SHP77 (cell line): Measurements from ENCODE around the gene C4orf33.
A peak's percentile ranks its signal among the peaks of the same experiment; 100 is the strongest.
"Not testable (repeated sequence)": the region's sequence is repeated elsewhere in the genome, so short reads cannot be mapped to it uniquely, and the experiment has no call there.

Experiments used
- DNase-seq, 2 experiments: peaks; one replicate each; lab custom pipeline; 2025; lab: John Stamatoyannopoulos, UW

The C4orf33 gene, protein sequence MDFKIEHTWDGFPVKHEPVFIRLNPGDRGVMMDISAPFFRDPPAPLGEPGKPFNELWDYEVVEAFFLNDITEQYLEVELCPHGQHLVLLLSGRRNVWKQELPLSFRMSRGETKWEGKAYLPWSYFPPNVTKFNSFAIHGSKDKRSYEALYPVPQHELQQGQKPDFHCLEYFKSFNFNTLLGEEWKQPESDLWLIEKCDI

DNA sequence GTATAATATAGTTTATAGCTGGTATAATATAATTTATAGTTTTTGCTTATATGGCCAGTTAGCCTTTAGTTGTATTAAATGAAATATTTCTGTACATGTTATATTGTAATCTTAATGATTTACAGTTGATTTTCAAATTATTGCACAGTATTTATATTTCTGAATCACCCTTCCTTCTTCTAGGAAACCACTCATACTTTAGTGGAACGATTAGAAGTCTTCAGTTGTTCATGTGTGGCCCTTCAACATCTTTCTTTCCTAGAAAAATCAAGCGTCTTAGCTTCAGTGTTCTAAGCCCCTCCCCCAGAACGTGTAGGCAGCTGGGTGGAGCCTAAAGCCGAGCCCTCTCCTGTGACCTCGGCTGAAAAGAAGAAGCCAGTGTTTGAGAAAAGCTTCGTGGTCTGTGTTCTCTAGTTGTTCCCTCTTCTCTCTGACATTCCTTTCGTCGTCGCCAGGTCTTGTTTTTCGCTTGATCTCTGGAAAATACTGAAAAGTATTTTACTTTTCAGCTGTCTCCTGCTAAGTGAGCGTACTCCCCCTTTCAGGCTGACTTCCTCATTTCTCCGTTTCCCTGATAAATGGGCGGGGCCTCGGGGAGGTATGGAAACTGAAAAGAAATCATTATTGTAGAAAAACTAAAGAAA lies at the start of gene C4orf33:
Gene C4orf33 (plus strand): TSS at position 342 of the 644 bp plus-strand sequence. CDS start 6,459 bp downstream, outside the sequence.
- peak; percentile 17 to 59 for DNase-seq

DNA sequence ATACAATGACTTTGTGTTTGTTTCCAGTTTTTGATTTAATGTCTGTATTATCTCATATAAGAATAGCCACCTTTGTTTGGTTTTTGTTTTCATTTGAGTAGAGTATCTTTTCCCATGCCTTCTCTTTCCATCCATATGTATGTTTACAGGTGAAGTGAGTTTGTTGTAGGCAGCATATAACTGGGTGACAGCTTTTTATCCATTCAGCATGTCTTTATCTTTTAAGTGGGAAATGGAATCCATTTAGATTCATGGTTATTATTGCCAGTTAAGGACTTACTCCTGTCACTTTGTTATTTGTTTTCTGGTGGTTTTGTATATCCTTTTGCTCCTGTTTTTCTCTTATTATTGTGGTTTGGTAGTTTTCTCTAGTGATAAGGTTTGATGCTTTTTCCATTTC lies 36.9 kb upstream of the C4orf33 start:
- DNase-seq: no peak

DNA sequence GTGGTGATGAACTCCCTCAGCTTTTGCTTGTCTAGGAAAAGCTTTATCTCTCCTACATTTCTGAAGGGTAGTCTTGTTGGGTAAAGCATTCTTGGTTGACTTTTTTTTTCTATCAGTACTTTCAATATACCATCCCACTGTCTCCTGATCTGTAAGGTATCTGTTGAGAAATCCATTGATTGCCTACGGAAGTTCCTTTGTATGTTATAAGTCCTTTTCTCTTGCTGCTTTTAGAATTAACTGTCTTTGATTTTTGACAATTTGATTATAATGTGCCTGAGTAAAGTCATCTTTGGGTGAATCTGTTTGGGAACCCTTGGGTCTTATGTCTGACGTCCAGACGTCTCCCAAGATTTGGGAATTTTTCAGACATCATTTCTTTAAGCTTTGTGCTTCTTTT lies 33.4 kb upstream of the C4orf33 start:
- no peak for DNase-seq

DNA sequence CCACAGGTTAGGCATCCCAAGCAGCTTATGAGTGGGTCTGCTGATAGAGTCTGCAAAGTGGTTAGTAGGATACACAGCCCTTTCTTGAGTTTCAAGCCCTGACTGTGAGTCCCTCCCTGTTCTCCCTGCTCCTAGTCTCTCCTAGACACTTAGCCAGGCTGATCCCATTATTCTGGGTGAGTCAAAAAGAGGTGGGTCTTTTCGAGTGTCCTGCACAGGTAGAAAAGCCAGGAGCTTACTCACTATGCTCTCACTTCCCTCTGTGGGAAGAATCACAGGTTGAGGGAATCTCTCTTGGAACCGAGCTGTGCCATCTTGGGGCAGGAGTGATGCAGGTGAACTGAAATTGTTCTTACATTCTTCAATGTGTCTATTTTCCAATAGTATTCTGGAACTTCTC lies 32.3 kb upstream of the C4orf33 start:
- no peak for DNase-seq

DNA sequence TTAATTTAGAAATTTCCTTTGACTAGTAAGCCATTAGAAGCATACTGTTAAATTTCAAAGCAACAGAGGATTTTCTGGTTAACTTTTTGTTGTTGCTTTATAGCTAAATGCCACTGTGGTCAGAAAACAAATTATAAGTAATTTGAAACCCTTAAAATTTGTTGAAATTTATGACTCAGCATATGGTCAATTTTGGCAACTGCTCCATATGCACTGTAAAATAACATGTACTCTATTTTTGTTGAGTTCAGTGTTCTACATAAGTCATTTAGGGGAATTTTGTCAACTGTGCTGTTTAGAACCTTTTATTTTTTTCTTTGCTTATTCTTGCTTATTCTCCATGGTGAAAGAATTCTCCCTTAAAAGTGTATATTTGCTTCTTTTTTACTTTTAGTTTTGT lies 31.2 kb upstream of the C4orf33 start:
- no peak for DNase-seq

DNA sequence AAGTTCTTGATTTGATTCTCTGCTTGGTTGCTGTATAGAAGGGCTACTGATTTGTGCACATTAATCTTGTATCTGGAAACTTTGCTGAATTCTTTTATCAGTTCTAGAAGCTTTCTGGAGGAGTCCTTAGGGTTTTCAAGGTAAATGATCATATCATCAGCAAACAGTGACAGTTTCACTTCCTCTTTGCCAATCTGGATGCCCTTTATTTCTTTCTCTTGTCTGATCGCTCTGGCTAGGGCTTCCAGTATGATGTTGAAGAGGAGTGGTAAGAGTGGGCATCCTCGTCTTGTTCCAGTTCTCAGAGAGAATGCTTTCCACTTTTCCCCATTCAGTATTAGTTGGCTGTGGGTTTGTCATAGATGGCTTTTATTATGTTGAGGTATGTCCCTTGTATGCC lies 26.4 kb upstream of the C4orf33 start:
- DNase-seq: not testable (repeated sequence)

DNA sequence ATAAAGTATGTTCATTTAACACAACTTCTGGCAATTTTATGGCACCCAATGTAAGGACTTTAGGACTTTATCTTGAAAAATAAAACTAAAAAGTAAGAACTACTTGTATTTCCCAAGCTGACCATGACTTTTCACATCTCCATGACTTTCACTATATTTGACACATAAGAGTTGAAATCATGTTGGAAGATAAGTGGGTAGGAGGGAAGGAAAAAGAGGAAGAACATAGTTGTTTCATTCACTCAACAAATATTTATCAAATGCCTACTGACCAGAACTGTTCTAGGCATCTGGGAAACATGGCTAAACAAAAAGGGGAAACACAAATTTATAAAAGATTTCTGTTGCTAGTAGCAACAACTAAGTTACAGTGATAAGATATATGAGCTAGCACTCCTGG lies 18.6 kb upstream of the C4orf33 start:
- no peak for DNase-seq

DNA sequence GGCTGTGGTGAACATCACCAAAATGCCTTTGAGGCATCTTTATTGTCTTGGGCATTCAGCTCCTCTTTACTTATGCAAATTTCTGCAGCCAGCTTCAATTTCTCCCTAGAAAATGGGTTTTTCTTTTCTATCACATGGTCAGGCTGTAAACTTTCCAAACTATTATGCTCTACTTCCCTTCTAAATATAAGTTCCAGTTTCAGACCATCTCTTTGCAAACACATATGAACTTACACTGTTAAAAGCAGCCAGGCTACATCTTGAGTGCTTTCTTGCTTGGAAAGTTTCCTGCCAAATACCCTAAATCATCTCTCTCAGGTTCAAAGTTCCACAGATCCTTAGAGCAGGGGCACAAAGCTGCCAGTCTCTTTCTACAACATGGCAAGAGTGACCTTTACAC lies 15.8 kb upstream of the C4orf33 start:
- no peak for DNase-seq

DNA sequence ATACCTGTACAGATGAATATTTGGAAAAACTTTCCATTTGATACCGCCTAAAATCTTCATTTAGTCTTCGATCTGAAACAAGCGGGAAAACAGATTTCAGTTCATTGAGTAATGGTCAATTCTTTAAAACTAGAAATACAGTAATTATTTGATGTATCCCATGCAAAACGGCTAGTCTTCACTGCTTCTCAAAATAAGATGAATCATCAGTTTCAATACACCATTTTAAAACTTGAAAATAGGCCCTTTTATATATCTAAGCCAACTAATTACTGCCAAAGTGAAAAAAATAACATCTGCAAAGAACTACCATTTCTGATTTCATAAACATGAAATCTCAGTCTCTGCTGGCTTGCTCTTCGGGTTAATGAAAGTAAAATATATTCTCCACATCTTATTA lies 13.7 kb upstream of the C4orf33 start:
- DNase-seq: no peak

DNA sequence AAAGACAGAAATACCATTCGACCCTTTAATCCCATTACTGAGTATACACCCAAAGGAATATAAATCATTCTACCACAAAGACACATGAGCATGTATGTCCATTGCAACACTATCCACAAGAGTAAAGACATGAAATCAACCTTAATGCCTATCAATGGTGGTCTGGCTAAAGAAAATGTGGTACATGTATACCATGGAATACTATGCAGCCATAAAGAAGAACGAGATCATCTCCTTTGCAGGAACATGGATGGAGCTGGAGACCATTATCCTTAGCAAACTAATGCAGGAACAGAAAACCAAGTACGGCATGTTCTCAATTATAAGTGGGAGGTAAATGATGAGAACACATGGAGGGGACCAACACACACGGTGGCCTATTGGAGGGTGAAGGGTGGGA lies 10.5 kb upstream of the C4orf33 start:
- no peak for DNase-seq

DNA sequence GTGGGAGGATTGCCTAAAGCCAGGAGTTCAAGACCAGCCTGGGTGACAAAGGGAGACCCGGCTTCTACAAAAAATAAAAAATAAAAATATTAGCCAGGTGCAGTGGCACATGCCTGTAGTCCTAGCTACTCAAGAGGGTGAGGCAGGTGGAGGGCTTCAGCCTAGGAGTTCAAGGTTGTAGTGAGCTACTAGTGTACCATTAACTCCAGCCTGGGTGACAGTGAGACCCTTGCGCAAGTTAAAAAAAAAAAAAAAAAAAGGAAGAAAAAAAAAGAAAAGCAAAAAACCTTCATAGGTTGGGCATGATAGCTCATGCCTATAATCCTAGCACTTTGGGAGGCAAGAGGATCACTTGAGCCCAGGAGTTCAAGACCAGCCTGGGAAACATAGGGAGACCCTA lies 8.4 kb upstream of the C4orf33 start:
- DNase-seq: no peak

DNA sequence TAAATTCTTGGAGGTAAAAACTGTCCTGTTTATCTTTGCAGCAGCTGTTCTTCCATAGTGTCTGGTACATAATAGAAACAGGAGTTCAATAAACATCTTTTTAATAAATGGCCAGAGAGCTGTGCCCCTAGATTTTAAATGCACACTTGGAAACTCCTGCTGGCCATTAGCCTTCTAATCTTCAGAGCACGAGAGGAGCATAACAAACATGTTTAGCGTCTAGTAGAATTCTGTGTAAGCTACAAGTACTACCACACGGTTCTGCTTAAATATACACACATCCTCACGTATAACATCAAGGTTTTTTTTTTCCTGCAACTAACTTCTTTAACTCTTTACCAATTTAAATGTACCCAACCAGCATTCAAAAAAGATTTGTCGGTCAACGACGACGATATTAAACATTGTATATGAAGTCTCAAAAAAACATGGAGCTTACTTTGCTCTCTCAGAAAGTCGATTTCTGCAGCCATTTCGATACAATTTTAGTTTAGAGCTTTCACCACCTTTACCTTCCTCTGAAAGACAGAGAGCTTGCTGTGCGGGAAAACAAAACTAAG lies 3.2 kb upstream of the C4orf33 start:
- no peak for DNase-seq

DNA sequence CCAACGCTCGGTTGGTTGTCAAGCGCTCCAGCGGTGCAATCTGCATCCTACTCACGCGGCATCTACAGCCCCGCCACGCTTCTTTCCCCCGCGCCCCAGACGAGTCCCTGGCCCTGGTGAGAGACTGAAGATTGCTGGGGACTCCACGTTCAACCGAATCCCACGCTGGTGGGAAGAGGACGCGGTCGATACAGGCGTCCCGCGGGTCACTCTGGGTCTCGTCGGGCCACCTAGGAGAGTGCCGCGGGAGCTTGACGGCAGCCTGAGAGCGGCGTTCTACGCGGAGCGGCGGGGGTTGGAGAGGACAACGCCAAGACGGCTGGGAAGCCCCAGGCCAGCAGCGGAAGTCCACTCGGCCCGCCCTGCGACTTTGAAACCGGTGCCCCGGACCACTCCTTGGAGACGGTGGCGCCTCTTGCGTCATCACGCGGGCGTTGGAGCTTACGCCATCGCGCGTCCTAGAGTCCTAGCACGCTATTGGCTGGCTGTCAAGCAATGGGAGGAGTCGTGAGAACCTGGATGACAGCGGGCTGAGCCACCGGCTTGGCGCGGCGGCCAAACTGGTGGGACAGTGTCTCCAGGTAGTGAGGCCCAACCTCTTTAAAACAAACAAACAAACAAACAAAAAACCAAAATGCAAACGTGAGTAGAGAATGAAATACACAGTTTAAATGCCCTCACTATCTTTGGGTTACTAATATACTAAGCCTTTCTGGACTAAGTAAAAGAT lies 2.6 kb upstream of the C4orf33 start, which contains the start of gene SCLT1:
Gene SCLT1 (minus strand): TSS at position 349 of the 730 bp plus-strand sequence. CDS start 436 bp downstream, outside the sequence.
- peak; percentile 89 to 92 for DNase-seq

DNA sequence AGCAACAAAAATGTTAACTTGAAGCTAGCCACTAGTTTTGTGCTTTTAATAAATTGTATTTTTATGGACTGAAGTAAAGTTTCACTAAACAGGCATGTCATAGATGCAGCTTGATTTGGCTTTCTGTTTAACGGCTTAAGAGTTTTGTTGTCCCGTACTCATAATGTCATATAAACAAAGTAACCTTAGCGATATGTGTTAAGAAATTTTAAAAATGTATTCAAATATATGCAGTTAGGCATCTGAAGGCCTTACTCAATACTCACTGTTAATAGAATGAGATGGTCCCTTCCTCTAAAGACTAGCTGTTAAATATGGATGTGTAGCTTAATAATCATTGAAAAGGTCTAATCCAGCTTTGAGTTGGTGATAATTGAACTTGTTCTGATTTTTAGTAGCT lies 1.6 kb upstream of the C4orf33 start:
- DNase-seq: no peak

DNA sequence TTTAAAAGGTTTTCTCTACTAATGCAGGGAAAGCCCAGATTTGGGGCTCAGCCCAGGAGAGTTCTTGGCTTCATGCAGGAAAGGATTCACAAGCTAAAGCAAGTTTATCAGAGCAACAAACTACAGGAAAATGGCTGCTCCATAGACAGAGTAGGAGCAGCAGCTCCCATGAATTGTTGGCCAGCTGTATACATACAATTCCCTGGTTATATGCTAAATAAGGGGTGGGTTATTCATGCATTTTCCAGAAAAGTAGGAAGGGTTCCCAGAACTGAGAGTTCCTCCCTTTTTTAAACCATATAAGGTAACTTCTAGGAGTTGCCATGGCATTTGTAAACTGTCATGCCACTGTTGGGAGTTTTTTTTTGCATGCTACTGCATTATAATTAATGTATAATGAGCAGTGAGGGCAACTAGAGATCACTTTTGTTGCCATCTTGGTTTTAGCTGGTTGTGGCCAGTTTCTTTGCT lies 2.6 kb downstream of the C4orf33 start:
- no peak for DNase-seq

DNA sequence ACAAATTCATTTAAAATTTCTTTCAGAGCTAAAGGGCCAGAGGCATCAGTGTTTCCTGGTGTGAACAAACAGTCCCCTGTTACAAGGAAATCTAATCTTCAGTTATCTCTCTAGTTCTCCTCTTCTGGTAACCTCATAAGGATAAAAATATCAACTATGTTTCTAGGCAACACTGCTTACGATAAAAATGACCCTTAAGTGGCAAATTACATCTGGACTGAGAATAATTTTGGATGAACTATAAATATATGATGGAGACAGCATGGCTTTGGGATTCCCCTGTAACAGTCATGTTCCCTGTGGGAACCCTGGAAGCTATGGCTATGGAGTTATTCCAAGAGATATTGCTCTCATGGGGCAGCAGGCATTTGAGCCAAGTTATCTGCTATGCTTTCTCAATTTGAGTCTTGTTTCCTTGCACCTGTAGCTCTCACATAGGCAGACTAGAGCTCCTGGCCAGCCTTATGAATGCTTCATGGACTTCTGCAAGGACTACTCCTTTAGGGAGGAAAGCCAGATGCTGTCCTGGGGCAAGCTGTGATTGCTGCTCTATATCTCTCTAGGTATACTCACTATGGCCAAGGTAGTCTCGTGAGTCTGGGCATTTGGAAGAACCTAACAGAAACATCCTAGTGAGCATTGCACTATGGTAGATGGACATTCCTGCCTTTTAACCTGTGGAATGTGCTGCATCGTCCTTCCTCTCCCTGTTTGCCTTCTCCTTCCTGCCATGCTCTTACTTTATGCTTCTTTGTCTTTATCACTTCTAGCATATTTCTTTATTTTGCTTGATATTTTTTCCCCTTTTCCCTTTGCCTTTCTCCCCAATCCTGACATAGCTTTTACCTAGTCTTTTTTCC lies 14.2 kb downstream of the C4orf33 start:
- DNase-seq: no peak

DNA sequence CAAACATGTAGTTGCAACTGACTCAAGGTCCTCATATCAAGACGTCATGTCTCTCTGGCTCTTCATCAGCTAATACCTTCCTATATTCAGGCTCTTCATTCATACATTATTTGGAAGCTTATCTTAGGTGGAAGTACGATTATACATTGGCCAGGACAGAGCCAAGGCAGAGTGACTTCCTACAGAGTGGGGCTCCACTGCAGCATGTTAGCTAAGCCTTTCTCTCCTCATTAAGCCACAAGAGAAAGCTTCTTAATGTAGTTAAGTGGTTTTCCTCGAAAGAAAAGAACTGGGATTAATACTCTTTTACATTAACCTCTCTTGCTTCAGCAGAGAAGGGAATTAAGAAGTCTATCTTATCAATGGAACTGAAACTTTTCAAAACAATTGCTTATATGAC lies 15.0 kb downstream of the C4orf33 start:
- DNase-seq: no peak

DNA sequence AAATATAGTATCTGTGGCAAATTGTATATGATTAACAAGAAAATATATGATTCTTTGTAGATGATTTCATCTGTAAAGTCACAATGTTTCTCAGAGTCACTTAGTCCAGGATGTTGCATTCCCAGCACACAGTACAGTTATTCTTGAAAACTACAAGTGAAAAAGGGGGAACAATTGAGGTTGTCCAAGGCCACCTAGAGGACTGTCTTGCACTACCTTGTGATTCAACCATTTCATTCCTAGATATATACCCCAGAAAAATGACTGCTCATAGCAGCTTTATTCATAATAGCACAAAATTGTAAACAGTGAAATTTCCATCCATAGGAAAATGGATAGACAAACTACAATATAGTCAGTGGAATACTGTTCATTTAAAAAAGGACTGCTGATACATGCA lies 16.0 kb downstream of the C4orf33 start:
- no peak for DNase-seq

DNA sequence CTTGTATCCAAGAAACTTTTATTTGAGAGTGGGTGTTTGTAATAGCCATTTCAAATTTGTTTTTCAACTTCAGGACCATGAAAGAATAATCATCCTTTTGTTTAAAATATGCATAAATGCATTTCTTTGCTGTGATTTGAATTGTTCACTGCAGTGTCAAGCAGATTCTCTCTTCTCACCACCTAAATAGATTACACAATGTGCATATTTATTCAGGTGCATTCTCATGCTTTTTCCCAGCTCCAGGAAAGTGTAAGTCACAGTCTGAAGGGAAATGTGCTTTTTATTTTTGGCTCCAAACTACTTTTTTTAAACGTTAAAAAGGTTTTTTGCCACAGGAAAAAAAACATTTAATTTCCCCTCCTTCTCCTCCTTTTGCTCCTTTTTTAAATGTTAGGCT lies 17.5 kb downstream of the C4orf33 start:
- no peak for DNase-seq

DNA sequence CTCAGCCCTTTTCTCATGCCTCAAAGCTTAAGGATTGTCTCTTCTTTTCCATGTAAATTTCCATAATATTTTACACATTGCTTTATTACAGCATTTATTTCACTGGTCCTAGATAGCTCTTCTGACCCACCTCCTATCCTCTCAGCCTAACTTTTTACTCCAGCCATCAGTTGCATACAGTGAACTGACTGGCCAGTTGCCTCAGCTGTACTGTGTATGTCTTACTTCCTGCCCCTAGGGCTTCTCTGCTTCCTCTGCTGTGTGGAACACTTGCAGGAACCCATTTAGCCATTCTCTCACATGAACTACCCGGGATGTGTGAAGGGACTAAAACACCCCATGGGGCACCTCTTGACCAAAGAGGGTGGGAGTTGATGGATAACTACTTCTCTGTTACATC lies 18.0 kb downstream of the C4orf33 start:
- no peak for DNase-seq

DNA sequence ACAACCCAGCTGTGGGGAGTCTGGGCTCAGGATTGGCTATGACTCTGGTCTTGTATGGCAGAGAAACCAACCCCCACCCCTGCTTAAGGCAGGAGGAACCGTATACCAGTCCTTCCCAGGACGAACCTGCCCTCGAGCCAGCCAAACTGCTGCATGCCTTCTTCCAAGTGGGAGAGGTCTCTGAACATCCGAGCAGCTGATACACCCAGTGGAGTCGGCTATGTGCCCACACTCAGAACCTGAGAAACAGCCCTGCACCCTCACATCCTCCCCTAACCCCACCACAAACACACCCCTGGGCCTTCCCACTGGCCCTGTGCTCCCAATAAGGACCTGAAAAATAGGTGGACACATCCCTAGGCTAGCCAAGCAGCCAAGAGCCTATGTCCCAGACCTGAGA lies 21.8 kb downstream of the C4orf33 start:
- no peak for DNase-seq

DNA sequence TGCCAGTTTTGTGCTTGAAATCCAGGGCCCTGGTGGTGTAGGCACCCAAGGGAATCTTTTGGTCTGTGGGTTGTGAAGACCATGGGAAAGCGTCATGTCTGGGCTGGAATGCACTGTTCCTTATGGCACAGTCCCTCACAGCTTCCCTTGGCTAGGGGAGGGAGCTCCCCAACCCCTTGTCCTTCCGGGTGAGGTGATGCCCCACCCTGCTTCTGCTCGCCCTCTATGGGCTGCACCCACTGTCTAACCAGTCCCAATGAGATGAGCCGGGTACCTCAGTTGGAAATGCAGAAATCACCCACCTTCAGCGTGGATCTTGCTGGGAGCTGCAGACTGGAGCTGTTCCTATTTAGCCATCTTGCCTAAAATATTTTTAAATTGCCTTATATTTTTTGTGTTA lies 30.7 kb downstream of the C4orf33 start:
- not testable (repeated sequence) for DNase-seq
